HL-60/S4 (cell line): Measurements from ENCODE around the gene SEPTIN2.
"Not testable (repeated sequence)": the region's sequence is repeated elsewhere in the genome, so short reads cannot be mapped to it uniquely, and the experiment has no call there.

Experiments
- in situ Hi-C: fragments of 300-500 bp; cut with MboI; formaldehyde crosslinking; loops from 2 replicates; pipeline ENCODE4 v1.14.3; 2022; ENCODE audit warnings: low sequenced_read_pairs

The SEPTIN2 gene

DNA sequence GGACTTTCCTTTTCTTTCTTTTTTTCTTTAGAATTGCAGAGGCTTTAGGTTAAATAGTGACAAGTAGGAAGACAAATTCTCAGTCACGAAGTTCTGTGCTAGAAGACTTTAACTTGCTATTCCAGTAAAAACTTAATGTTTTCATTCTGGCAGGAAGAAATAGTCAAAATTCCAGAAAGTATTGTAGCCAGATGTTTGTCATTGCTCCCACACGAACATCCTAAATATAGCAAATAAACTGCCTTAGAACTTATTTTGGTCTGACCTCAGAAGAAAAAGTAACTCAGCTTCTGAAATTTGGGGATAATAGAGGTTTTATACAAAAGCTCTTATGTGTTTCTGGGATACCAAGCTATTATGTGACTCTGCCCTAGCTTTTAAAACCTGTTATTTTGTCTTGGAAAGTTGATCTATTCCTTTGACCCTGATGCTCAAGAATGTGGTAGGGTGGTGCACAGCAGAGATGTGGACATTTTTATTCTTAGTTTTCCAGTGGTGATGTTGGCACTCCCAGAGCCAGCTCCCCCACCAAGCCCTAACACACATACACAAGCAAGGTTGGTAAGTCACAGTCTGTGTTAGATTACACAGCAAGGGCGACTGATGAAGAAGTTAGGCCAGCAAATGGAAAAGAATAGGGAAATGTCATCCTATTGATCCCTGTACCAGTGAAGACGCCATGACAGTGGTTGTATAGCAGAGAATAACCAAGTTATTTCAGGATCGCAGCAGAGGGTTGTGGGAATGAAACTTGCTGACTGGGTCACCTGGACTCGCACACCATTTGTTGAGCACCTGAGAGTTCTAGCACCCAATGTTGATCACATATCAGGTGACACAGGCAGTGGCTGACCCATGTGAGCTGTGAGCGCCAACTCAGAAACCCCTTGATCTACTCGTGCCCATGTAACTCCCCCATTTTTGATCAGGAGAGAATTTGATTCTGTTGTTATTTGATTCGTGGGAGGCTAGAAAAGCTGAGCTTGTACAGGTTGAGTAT, 64.1 kb downstream of the SEPTIN2 start:
- in situ Hi-C loops, result no loop called here

DNA sequence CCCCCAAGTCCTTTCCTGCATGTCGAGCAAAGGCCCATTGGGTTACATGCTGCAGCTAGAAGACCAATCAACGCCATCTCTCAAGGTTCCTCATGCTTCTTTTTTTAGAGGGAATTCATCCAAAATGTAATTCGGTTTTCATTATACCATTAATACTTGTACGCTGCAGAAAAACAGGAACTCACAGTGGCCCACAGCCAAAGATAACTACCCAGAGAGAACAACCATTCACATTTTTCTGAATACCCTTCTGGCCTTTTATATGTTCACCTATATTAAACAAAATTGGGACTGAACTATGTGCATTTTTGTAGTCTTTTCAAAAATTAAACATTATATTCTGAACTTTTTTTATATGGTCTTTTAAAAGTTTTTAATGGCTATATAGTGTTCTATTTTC, 66.1 kb downstream of the SEPTIN2 start:
- in situ Hi-C loops, result no loop called here

DNA sequence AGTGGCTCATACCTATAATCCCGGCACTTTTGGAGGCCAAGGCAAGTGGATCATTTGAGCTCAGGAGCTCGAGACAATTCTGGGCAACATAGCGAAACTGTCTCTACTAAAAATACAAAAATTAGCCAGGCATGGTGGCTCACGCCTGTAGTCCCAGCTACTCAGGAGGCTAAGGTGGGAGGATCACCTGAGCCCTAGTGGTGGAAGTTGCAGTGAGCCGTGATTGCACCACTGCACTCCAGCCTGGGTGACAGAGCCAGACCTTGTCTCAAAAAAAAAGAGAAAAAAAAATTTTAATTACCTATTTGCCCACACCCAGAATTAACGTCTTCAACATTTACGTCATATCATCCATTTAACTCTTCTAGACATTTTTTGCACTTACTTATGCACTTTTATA, 69.7 kb downstream of the SEPTIN2 start:
- in situ Hi-C loops, result not testable (repeated sequence)

DNA sequence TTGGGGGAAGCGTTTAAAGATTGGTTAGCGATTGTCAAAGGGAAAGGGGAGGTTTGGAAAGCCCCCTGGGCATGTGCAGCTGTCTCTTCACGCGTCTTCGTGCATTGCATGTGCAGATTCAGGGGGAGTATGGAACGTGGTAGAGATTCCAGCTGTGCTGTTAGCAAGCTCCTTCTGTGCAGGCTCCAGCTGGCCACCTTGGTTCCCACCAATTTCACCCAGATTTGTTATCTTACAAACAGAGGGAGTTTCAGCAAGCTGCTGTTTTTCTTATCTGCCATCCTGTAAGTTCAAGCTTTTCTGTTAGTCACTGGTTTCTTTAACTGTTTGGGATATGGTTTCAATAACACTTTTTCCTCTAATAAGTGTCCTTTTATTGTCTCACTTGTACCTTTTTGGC, 70.8 kb downstream of the SEPTIN2 start:
- in situ Hi-C loops, result no loop called here

DNA sequence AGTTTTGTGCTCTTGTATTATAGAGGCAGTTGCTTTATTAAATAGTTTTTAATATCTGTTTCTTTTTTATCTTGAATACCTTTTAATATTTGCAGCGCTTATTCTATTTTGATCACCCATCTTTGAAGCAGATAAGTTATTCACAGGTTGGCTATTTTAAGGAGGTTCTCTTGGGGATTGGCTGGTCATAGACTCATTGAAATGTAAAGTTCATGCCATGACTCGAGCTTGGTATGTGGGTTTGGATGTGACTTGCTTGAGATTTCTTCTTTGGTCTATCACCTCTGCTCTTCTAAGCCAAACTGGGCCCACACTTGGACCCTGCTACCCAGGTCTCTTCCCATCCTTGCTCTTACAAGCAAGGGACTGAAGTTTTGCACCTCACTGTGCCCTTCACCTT, 74.0 kb downstream of the SEPTIN2 start:
- in situ Hi-C loops, result no loop called here

DNA sequence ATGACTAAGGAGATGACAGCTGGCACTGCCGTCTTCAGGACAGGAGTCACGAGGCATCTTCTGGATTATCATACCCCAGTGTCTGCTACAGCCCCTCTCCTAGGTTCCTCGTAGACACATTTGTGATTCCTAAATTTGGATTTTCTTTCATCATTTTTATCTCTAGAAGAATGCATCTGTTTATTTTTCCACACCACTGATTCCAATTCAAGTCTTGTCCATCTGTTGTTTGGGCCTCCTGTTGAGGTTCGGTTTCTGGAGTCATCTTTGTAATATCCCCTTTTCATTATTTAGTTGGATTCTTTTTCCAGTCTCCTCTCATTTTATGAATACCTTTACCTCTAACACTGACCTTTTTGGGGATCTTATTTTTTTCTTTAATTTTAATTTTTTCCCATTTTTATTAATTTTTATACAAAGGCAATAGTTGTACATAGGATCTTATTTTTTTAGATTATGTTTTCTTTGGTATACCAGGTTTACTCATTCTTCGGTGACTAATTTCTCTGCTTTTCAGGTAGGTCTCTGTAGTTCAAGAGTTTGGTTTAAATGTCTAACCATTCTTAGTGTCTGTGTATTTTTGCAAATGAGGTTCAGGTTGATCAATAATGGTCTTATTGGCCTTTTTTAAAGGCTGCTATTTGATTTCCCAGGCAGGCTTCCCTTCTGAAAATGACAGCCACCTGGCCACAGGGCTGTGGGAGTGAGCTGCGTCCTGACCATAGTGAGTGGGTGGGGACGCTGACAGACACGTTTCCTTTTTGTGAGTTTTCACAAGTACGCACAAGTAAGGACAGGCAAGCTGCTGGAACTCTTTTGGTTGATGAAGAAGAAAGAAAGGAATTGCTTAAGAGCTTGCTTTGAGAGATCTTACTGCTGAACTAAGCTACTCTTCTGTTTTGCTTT, 74.8 kb downstream of the SEPTIN2 start:
- in situ Hi-C loops, result no loop called here

DNA sequence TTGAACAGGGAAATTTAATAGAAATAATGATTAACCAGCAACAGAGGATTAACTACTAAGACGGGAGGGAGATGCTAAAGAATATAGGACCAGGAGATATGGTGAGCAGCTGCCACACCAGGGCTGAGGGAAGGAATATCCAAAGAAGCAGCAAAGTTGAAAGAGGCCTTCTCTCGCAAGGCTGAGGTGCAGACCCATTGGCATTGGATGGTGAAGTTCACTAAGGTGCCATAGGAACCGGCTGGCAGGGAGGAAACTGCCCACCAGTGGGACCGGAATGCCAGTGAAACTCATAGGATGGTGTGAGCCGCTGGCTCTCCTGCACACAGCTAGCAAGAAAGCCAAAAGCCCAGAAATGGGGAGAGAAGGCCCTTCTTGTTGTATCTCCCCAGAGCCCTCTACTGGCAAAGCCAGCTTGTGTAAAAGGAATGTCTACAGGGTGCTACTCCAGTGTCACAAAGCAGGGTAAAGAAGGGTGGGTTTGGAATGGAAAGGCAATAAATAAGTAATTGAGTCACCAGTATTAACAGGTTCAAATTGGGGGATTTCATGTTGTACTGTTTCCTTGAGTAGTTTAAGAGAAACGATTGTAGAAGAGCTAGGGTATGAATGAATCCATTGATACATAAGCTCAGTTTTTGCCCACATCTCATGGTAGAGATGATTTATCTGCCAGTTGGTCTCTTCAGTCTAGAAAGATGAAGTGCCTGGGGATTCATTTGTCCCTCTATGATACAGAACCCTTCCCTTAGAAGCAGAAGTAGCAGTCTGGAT, 76.4 kb downstream of the SEPTIN2 start:
- in situ Hi-C loops, result no loop called here

DNA sequence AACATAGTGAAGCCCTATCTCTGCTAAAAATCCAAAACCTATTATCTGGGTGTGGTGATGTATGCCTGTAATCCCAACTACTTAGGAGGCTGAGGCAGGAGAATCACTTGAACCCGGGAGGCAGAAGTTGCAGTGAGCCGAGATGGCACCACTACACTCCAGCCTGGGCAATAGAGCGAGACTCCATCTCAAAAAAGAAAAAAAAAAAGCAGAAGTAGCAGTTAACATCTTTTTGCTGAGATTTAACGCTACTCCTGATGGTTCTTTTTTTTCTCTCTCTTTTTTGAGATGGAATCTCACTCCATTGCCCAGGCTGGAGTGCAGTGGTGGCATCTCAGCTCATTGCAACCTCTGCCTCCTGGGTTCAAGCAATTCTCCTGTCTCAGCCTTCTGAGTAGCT, 77.0 kb downstream of the SEPTIN2 start:
- in situ Hi-C loops, result not testable (repeated sequence)

DNA sequence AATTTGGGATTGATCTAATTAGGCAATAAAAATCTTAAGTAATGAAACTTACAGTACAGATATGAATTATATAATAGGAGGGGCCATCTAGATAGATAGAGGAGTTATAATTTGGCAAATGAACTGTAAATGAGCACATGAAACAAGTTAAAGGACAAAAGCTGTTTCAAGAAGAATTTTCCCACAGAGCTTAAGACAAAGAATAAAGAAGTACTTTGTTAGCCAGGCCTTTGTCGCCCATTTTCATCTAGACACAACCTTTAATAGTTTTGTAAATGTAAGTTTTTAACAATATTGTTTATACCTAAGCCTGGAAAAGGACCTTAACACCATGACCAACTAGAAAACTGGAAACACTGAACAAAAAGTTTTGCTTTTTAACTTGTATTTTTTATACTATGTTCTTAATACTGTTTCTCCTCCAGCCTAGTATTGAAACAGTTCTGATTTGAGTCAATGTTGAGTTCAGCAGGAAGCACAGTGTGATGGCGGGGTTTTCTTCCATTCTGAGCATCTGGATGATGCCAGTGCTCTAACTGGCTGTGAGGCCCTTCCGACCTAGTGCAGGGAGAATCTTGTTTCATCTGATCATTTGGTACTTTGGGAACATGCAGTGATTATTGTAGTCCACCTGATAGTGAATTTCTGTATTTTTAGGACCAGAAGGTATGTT, 77.9 kb downstream of the SEPTIN2 start:
- in situ Hi-C loops, result no loop called here

DNA sequence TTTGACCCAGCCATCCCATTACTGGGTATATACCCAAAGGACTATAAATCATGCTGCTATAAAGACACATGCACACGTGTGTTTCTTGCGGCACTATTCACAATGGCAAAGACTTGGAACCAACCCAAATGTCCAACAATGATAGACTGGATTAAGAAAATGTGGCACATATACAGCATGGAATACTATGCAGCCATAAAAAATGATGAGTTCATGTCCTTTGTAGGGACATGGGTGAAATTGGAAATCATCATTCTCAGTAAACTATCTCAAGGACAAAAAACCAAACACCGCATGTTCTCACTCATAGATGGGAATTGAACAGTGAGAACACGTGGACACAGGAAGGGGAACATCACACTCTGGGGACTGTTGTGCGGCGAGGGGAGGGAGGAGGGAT, 81.1 kb downstream of the SEPTIN2 start:
- in situ Hi-C loops, result not testable (repeated sequence)

DNA sequence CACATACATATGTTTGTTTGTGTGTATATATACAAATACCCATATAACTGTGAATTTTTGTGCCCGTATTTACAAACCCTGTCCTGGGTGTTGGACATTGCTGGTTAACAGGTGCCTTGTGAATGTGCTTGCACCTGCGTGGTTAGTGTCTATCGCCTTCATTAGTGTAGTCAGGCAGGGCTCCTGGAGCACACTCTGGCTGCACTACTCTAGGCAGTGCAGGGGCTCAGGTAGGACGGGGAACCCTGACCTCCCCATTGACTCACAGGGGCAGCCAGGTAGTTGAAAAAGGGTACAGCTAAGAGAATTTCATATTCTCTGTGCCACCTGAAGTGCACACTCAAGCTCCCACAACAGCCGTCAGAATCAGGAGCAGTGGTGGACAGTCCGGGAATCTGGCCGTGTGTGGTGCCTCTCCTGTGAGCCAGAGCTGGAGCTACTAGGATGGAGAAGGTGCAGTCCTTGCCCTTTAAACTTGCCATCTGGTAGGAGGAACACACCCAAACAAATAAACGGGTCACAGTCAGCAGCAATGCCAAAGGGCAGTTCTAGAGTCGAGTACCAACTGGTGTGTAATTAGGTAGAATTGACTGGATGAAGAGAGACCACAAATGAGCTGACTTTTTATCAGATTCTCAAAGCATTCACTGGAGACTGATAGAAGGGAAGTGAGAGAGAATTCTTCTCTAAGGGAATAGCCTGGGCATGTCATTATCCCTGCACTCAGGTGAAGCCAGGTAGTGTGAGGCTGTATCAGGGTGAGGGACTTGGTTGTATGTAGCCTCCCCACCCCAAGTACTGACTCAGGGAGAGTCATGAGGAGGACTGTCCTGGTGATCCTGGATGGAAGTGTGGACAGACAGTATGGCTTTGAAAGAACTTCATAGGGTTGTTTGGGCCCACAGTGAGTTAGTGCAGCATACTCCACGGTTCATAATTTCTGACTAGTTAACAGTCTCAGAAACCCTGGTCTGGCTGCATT, 84.5 kb downstream of the SEPTIN2 start:
- in situ Hi-C loops, result no loop called here
